ENCODE data around the gene ST3GAL3. TPM values are rescaled to one million over a fixed set of nuclear protein-coding genes. Genes with fewer than 3 reads are reported as not detected.
A peak's percentile ranks its signal among the peaks of the same experiment; 100 is the strongest.

Gene ST3GAL3
- total RNA-seq, 2 donors from 2014 or later = 21.8 to 23.7 TPM

- no peak for ATAC-seq (replicated peaks)
- H3K9me3 Mint-ChIP-seq = no peaks in the 10 kb centered on the region
- peaks cover 72% of the 10 kb centered on the region for H3K36me3 Mint-ChIP-seq (ENCODE audit: low read depth)
- H3K27ac Mint-ChIP-seq = peak overlapping the region; percentile 65
- H3K4me3 Mint-ChIP-seq = peak overlapping the region; percentile 97
- H3K27me3 Mint-ChIP-seq = no peaks in the 10 kb centered on the region
- H3K4me1 Mint-ChIP-seq = peaks cover 38% of the 10 kb centered on the region
Measured at GRCh38 chr1:43975249-43975961, 268.1 kb downstream of the ST3GAL3 start.

- peaks cover 68% of the 10 kb centered on the region for H3K36me3 Mint-ChIP-seq (ENCODE audit: low read depth)
Measured at GRCh38 chr1:43976045-43976444, 268.7 kb downstream of the ST3GAL3 start.

GRCh38 chr1:43976890-43977289, 269.6 kb downstream of the ST3GAL3 start:
- Mint-ChIP-seq H3K4me1 (peaks cover 43% of the 10 kb centered on the region), H3K27me3 (no peaks in the 10 kb centered on the region), H3K9me3 (no peaks in the 10 kb centered on the region), H3K27ac (peak overlapping the region; percentile 7), H3K36me3 (ENCODE audit: low read depth) (peaks cover 65% of the 10 kb centered on the region), H3K4me3 (peak overlapping the region; percentile 97)
- no peak for ATAC-seq (replicated peaks)

More at GRCh38 chr1:43976045-43976444, 268.7 kb downstream of the ST3GAL3 start:
- H3K4me1 Mint-ChIP-seq = peaks cover 43% of the 10 kb centered on the region
- no peaks in the 10 kb centered on the region for H3K9me3 Mint-ChIP-seq
- peak overlapping the region; percentile 65 for H3K27ac Mint-ChIP-seq
- no peak for ATAC-seq (replicated peaks)
- peak overlapping the region; percentile 97 for H3K4me3 Mint-ChIP-seq
- no peaks in the 10 kb centered on the region for H3K27me3 Mint-ChIP-seq

DNA sequence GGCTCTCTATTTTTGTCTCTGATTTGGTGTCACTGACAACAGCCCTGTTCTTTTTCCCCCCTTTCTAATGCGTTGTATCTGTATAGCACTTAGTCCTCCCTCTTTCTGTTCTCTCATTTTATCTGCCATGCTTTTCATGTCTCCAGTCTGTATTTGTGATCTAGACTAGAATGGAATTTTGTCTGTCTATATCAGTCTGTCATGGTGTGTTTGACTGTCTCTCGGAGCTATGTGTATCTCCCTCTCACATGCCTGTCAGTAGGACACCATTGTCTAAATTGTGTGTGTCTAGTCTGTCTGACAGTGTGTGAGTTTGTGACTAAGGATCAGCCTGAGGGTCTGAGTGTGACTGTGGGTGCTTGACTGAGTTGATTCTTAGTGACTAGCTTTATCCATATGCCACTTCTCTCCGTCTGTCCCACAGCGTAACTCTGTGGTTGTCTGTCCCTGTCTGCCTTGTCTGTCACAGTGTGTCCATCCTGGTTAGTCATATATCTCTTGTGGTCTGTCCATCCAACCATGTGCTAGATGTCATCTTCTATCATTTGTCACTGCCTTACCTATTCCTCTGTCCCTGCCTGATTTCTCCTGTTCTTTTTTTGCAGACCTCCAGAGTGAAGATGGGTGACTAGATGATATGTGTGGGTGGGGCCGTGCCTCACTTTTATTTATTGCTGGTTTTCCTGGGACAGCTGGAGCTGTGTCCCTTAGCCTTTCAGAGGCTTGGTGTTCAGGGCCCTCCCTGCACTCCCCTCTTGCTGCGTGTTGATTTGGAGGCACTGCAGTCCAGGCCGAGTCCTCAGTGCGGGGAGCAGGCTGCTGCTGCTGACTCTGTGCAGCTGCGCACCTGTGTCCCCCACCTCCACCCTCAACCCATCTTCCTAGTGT, 270.3 kb downstream of the ST3GAL3 start:
- Mint-ChIP-seq H3K4me1 (peaks cover 46% of the 10 kb centered on the region), H3K27ac (peak overlapping the region; percentile 7), H3K27me3 (no peaks in the 10 kb centered on the region), H3K36me3 (ENCODE audit: low read depth) (peaks cover 57% of the 10 kb centered on the region), H3K9me3 (no peaks in the 10 kb centered on the region), H3K4me3 (peak overlapping the region; percentile 97)
- ATAC-seq (replicated peaks) = no peak

GRCh38 chr1:43978264-43978550, 270.9 kb downstream of the ST3GAL3 start:
- no peak for ATAC-seq (replicated peaks)
- Mint-ChIP-seq H3K27me3 (no peaks in the 10 kb centered on the region), H3K27ac (peak overlapping the region; percentile 71), H3K36me3 (ENCODE audit: low read depth) (peaks cover 56% of the 10 kb centered on the region), H3K9me3 (no peaks in the 10 kb centered on the region), H3K4me3 (peak overlapping the region; percentile 97), H3K4me1 (peaks cover 47% of the 10 kb centered on the region)

DNA sequence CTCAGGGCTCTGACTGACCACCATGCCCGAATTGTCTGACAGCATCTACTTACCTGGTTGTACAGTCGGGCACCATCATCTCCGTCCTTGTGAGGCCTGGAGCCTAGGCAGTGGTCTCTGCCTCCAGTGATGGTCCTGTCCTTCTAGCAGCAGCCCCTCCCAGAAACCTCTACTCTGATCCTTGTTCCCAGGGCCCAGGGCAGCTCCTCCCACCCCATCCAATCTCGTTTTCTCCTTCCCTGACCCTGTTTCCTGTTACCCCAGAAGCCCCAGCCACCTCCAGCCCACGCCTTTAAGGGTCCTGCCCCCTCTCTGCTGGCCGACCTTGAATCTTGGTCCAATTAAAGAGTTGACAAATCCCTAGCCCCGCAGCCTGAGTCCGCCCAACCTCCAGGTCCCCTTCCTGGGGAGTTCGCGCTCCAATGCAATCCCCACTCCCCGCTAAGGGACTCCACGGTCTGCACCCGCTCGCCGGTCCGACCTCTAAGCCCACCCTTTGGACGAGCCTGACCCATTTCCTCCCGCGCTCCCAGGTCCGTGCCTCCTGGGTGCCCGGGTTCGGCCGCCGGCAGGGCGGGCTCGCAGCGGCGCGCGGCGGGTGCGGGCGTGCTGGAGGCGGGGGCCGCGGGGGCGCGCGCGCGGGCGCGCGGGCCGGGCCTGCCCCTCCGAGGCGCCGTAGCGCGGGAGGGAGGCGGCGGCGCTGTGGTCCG, 271.4 kb downstream of the ST3GAL3 start, which contains the start of gene B4GALT2:
B4GALT2 (plus strand) TSS at position 660 of the 710 bp plus-strand sequence. CDS start 1,951 bp downstream, outside the sequence.
- peak; percentile 30 for ATAC-seq (replicated peaks)
- H3K4me3 Mint-ChIP-seq = peak within 1 kb of the TSS; percentile 97
- H3K27ac Mint-ChIP-seq = peak within 1 kb of the TSS; percentile 71
- no peaks in the 10 kb centered on the region for H3K9me3 Mint-ChIP-seq
- H3K27me3 Mint-ChIP-seq = no peaks in the 10 kb centered on the region
- peaks cover 42% of the 10 kb centered on the region for H3K4me1 Mint-ChIP-seq
- H3K36me3 Mint-ChIP-seq (ENCODE audit: low read depth) = peaks cover 56% of the 10 kb centered on the region

GRCh38 chr1:43979261-43979527, 271.9 kb downstream of the ST3GAL3 start:
- H3K4me3 Mint-ChIP-seq = peak overlapping the region; percentile 97
- H3K4me1 Mint-ChIP-seq = peaks cover 40% of the 10 kb centered on the region
- H3K9me3 Mint-ChIP-seq = no peaks in the 10 kb centered on the region
- H3K36me3 Mint-ChIP-seq (ENCODE audit: low read depth) = peaks cover 55% of the 10 kb centered on the region
- H3K27me3 Mint-ChIP-seq = no peaks in the 10 kb centered on the region
- H3K27ac Mint-ChIP-seq = no peak overlapping the region
- ATAC-seq (replicated peaks) = no peak

- Mint-ChIP-seq H3K27ac (peak overlapping the region; percentile 40), H3K36me3 (ENCODE audit: low read depth) (peaks cover 53% of the 10 kb centered on the region), H3K27me3 (no peaks in the 10 kb centered on the region), H3K4me3 (peak overlapping the region; percentile 83), H3K9me3 (no peaks in the 10 kb centered on the region), H3K4me1 (peaks cover 40% of the 10 kb centered on the region)
- ATAC-seq (replicated peaks) = peak; percentile 33
Measured at GRCh38 chr1:43979528-43980254, 272.4 kb downstream of the ST3GAL3 start.

DNA sequence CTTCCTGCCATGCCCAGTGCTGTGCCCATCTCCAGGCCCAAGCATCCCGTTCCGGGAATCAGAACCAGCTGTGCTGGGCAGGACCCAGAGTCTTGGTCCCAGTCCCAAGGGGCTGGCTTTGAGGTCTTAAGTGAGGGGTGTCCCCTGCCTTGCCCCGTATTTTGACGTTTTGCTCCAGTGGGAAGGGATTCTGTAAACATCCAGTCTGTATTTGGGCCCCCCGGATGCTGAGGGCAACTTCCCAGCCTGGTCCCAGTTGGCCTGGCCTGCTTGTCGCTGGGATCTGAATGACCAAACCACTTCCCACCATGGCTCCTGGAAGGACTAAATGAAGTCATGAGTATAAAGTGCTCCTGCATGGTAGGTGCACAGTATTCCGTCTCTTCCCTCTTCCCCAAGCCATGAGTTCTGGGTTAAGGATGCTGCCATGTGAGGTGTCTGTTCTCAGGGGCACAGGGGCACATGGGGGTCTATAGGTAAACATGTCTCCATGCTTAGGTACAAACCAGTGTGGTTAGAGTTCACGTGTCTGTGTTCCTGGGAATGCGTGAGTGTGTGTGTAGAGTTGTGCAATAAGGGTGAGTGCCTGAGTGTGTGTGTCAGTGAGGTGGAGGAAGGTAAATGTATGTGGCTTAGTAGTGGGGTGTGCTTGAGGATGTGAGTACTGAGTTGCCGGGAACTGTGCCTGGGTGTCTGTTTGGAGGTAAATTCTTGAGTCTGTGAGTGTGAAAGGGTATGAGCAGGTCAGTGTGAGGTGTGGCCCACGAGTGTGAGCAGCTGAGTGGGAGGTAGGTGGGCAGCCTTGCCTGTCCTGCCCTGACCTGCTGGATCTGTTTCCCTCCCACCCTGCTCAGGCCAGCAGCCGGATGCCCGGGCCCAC, 273.2 kb downstream of the ST3GAL3 start:
- peak overlapping the region; percentile 83 for H3K4me3 Mint-ChIP-seq
- H3K36me3 Mint-ChIP-seq (ENCODE audit: low read depth) = peaks cover 54% of the 10 kb centered on the region
- H3K27me3 Mint-ChIP-seq = no peaks in the 10 kb centered on the region
- no peaks in the 10 kb centered on the region for H3K9me3 Mint-ChIP-seq
- peaks cover 40% of the 10 kb centered on the region for H3K4me1 Mint-ChIP-seq
- no peak for ATAC-seq (replicated peaks)
- peak overlapping the region; percentile 40 for H3K27ac Mint-ChIP-seq

Other genes with a start within 250 kb of the ST3GAL3 start
- gene PTPRF, start 176.7 kb upstream of the ST3GAL3 start, total RNA-seq = 10 to 100 TPM in 1 of 2 donors, 1 to 10 TPM in 1; 6.3 to 30.7 TPM
- 10 to 100 TPM; 25.3 to 34.8 TPM for gene KDM4A, start 57.4 kb upstream of the ST3GAL3 start, total RNA-seq
- under 1 TPM in 1 of 2 donors, not detected in 1; 0.32 TPM for gene ARTN, start 226.3 kb downstream of the ST3GAL3 start, total RNA-seq
- 10 to 100 TPM in 1 of 2 donors, 1 to 10 TPM in 1; 9.4 to 26.5 TPM for gene IPO13, start 239.4 kb downstream of the ST3GAL3 start, total RNA-seq